Inflammatory macrophage treated with lipopolysaccharide for 4 hours (primary cell): Measurements from ENCODE around the gene PRKCZ.

Experiments used
- DNase-seq: peaks from one replicate; pipeline ENCODE4 v3.0.0-alpha.2; 2020

The PRKCZ gene

DNA sequence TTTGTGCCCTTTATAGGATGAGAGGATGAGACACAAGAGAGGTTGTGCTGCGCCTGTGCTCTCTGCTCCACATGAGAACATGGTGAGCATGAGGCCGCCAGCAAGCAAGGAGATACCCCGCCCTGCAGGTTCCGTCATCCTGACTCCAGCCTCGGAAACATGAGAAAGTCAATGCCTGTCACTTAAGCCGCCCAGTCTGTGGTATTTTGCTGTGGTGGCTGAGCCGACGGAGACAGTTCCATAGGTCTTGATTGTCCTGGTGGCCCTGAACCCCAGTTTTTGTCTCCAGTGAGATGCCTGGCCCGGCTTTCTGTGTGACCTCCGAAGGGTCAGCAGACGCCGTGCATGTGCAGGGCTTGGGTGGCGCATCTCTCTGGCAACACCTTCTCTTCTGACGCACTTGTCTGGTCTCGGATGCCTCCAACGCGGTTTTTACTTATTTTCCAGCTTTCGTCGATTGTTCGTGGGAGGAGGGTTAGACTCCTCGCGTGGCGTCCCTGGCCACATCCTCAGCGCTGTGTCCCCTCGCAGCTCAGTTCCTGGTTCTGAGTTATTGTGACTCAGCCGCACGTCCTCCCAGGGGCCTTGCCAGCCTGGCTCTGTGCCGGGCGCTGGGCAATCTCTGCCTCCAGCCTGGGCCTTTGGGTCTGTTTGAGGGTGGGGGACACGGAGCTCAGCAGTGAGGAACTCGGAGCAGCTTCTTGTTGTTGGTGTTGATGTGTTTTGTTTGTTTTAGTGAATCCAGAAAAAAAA is 74.4 kb downstream of the PRKCZ start:
- no peak for DNase-seq

DNA sequence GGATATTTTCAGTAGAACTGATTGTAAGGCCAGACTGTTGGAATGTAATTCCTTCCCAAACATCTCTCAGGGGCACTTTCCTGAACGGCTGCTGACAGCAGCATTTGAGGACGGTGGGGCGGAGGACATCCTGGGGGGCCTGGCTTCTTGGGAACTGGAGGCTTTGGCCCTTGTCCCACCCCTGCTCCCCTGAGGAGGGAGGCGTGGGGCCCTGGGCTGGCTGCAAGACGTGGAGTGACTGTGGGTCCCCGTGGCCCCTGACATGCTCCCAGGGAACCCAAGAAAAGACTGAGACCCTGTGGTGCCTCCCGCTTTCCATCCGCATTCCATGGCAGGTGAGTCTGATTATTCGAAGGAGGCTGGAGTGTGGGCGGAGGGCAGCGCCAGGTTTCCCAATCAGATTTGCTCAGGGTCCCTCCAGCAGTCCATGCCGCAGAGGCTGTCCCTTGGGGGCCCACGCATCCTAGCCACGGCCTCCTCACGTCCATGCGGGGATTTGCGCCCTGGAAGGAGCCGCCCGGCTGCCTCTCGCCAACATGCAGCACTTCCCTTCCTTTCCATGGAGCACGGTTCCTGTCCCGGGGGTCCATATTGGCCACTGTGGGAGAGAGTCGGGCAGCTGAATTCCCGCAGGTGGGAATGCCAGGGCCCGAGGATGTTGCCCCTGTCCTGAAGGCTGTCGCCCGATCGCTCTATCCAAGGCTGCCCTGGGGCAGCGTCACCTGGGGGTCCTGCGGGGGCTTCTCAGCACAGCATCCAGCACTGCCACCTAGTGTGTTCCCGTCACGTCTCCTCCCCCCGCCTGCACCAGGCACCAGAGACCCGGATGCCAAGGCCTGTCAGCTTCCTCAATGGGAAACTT is 75.4 kb downstream of the PRKCZ start:
- no peak for DNase-seq

DNA sequence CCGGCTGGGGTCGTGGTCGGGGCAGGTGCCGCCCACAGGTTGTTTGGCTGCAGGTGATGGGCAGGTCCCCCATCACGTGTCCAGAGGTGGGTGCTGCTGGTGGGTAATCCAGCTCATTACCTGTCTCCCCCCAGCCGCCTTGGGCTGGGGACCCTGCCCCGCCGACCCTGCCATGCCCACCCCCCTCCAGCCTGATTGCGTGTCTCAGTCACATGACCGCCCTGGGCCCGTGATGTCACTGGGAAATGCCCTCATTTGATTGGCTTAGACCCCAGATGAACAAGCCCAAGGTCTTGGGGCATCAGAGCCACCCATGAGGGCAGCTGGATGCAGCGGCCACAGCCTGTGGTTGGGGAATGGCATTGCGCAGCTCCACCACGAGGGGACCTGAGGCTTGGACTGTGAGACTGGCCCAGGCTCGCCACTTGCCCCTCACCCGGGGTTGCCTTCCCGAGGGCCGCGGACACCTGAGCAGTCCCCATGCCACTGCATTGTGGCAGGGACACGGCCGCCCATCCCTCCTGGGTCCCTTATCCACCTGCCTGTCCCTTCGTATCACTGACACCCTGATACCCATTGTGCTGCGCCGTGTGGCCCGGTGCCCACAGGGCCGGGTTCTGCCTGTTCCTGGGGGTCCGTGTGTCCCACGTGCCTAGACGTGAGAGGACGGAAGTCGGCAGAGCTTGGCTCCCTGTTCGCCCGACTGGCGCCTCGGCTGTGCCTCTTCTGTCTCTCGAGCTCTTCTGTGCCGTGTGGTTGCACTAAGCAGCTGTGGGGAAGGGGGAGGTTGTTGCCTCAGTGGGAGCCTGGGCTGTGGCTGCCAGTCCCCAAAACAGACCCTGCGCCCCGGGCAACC is 76.3 kb downstream of the PRKCZ start:
- DNase-seq: no peak

DNA sequence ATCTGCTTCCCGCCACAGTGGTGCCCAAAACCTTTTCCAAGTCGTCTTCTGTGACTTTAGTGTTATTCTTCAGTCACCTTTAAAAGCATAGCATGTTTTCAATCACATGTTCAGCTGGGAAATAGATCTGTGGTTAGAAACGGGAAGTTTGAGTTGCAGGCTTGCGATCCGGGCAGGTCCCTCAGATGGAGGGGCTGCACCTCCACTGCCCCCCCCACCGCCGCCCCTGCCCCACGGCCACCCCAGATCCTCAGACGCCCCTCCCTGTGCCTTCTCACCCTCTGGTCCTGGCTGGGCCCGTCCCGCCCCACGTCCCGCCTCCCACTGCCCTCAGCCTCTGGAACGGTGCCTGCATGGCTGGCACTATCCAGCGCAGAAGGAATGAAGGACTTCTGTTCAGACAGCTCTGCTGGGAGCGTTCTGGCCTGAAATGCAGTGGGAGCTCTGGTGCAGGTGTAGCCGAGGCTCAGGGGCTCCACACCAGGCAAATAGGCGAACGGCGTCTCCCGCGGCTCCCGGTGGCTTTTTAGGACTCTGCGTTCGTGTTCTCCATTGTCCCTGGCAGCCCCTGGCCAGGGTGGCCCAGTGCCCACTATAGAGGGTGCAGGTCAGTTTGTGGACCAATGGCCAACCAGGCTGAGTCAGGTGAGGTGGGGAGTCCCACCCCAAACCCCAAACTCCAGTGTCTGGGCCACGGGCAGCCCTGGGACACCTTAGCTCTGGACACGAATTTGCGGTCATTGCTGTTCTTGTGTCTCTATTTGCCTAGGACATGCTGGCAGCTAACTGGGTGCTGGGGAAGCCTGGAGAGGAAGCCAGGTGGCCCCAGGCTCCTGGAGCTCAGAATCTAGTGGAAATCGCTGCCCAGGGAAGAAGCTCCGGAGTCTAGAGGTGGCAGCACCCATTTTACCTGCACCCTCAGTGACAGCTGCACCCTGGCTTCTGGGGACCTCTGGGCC is 77.3 kb downstream of the PRKCZ start:
- peak; percentile 27 for DNase-seq

DNA sequence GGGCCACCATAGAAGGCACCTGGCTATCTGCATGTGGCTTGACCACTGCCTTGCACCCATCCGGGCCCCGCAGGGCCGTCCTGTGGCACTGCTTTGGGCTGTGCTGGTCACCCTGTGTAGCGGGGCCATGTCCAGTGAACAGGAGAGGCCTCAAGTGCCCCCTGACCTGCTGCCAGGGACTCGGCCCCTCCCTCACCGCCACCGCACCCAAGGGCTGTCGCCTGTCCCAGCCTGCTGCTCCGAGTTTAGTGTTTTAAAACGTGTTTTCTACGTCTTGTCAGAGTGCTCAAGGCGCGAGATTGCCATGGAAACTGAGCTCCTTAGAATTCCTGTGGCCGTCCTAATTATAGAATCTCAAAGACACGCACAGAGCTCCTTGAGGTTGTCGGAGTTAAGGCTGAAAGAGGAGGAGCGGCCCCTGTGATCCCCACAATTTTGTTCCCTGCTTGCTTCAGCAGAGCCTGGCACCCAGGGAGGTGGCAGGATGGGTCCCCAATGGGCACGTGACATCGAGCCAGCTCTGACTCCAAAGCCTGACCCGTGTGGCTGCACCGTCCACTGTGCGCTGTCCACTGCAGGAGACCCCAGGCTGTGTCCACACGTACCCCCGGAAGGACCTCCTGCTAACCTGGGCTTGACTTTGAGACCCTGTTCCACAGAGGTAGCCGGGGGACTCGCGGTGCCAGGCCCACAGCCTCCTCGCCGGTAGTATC is 78.1 kb downstream of the PRKCZ start:
- no peak for DNase-seq

DNA sequence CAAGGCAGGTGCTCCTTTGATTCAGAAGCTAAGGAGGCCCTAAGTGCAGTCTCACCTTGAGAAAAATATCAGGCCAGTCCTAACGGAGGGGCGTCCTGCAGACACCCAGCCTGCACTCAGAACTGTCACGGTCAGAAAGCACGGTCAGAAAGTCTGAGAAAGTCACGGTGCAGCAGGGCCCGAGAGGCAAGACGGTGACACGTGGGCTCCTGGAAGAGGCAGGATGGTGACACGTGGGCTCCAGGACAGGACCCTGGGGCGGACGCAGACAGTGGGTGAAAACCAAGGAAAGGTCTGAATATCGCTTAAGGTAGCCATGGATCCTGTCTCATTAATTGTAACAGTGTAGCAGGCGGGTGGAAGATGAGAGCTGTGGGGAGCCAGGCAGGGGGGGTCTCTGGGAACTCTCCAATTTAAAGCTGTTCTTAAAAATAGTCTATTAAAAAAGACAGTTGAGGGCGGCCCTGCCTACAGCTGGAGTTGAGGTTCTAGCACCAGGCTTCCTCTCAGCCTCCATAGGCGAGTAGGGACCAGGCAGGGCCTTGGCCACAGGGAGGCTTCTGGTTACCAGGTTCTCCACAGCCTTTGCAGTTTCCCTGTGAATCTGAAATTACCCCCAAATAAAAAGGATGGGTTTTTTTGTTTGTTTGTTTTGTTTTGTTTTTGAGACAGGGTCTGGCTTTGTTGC is 79.2 kb downstream of the PRKCZ start:
- no peak for DNase-seq

DNA sequence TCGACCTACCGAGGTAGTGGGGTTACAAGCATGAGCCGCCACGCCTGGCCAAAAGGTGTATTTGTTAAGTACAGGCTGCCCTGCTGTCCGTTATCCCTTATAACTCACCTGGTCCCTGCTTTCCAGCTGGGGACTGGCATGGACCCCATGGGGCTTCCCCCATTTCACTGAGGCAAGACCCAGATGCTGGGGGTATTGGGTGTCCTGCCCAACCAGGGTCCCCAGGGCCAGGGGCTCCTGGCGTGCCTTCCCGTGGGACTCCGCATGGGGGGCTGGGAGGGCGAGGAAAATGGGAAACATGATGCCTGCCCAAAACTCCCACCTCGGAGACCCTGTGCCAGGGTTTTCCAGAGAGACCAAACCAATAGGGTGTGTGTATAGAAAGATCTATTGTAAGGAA is 79.9 kb downstream of the PRKCZ start:
- no peak for DNase-seq

DNA sequence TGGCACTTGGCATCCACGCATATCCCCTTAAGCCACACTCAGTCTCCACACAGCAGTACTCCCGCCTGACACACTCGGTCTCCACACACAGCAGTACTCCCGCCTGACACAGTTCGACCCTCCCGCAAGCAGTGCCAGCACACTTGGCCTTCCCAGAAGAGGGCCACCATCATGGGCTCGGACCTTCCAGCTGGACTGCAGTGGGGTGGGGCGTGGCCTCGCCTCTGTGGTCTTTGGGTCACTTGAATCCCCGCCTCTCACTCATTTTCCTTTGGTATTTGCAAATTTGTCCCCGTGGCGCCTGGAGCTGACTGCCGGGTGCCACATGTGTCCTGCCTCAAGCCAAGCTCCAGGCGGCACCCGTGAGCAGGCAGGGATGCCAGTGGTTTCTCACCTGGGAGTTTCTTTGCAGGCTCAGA is 80.7 kb downstream of the PRKCZ start:
- DNase-seq: no peak

DNA sequence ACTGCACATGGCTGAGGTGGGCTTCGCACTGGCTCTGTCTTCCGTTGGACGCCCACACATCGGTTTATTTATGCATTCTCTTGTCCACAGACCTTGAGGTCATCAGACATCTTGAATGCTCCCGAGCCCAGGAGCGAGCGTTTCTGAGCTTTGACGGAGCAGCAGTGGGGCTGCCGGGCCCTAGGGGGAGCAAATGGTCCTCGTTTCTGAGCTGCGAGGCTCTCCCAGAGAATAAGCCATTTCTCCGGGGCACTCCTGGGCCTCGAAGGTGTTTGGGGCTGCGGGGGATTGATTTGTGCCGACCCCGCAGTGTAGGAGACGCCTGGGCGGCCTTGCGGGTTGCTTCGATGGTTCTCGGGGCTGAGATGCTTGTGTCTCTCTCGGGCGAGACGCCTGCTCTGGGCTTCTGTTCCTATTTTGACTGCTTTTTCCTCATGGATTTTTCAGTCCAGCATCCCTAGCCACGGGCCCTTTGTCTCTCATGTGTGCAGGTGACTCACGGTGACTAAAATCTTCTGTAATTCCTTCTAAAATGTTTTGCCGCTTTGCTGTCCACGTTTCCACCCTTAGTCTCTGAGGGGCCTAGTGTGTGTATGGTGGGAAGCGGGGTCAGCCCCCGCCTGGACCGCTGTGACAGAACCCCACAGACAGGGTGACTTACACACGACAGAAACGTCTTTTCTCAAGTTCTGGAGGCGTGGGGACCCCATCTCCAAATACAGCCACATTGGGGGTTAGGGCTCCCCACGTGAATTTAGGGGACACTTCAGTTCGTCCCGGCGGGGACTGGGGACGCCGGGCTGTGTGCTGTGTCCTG is 82.2 kb downstream of the PRKCZ start:
- peak; percentile 25 for DNase-seq

DNA sequence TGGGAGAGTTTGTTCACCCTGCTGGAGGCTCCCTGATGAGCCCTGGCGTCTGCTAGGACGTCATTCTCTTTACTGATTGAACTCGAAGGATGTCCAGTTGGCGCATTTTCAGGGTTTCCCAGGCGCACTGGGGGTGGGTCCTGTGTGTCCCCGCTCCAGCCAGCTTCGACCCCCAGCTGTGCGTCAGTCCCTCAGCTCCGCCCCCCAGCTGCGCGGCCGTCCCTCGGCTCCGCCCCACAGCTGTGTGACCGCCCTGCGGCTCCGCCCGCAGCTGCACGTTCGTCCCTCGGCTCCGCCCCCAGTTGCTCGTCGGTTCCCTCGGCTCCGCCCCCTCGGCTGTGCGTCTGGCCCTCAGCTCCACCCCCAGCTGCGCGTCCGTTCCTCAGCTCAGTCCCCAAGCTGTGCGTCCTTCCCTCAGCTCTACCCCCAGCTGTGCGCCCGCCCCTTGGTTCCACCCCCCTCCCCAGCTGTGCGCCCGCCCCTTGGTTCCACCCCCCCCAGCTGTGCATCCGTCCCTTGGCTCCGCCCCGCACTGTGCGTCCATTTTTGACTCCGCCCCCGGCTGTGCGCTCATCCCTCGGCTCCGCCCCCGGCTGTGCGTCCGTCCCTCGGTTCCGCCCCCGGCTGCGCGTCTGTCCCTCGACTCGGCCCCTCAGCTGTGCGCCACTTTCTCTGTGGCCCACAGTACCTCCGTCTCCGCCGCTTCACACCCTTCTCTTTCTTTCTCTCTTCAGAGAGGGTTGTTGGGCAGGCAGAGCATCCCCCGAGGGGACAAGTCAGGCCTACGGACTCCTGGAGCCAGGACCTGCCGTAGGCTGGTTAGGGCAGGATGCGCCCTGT is 83.0 kb downstream of the PRKCZ start:
- peak; percentile 98 for DNase-seq

DNA sequence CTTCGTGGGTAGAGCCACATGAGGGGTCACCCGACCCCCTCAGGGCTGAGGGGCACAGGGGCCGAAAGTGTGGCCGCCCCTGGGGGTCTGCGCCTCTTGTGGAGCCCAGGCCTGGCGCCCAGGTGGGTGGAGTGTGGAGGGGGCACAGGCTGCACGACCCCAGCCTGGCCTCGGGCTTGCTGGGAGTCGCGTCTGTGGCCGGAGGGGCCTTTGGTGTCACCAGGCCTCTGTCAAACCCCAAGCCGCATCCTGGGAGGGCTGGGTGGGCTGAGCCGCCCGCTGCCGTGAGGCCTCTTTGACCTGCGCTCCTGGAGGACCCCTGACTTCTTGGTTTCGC is 83.6 kb downstream of the PRKCZ start:
- no peak for DNase-seq

DNA sequence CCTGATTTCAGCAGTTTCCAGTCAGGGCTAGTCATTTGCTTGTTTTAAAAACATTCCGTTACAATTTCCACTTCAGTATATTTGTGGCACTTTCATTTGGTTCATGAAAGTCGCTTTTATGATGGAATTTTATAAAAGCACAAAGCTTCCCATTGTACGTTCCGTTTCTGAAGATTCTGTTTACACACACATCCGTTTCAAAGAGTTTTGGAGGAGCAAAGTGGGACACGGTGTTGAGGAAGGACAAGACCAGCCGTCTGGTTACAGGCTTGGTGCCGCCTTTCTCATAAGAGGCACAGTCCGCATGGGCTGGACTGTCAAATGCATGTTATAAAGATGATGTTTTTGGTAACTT is 84.0 kb downstream of the PRKCZ start:
- DNase-seq: no peak

DNA sequence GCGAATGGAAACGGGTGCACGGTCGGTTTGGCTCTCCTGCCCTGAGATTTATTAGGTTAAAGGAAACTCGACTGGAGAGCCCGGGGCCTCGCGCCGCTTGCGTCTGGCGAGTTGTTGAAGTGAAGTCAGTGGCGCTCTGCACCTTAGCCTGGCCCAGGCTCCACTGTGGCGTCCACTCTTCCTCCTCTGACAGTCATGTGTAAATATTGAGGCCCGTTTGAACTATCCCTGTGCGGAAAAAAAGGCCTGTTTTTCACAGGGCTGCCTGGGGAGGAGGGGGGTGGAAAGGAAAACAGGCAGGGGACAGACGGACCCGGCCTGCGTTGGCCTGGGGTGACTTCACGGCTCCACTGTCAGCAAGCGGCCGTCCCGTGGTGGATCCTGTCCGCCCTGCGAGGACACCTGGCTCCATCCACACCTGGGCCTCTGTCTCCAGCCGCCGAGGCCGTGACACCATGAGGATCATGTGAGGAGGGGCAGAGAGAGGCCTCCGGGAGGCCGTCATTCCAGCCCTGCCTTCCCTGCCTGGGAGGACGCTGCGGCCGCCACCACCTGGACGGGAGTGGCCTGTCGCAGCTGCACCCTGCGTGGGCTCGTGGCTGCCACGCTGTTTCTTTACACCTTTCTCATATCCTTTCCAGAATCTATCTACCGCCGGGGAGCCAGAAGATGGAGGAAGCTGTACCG is 84.6 kb downstream of the PRKCZ start:
- no peak for DNase-seq

DNA sequence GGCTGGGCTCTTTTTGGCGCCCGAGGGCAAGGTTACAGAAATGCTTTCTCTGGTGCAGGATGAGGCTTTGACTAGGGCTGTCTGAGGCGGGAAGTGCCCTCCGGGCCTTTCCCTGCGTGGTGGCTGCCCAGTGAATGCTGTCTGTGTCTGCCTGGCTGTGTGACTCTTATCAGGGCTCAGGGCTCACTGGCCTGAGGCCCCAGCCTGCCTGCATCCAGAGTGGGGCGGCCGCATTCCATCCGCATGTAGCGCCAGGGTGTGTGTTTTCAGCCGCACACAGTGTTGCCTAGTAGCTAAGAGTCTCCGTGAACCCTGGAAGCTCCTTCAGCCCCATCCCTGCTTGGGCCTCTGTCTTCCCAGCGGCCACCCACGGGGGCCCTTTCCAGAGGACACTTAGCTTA is 85.2 kb downstream of the PRKCZ start:
- no peak for DNase-seq

DNA sequence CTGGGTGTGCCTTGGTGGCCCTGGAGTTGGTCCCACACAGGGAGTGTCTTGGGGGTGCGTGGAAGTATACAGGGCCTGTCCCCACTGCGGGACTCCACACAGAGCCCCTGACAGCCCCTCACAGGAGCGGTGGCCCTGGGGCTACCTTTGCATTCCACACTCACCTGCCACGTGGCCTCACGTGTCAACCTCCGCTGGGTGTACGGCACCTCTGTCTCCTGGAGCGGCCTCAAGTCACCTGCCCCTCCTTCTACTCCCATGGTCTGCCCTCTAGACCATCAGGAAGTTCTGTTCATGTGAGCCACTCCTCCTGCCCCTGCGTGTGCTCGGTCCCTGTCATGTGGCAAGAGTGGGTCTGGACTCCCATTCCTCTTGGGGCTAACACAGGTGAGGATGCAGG is 85.7 kb downstream of the PRKCZ start:
- no peak for DNase-seq

DNA sequence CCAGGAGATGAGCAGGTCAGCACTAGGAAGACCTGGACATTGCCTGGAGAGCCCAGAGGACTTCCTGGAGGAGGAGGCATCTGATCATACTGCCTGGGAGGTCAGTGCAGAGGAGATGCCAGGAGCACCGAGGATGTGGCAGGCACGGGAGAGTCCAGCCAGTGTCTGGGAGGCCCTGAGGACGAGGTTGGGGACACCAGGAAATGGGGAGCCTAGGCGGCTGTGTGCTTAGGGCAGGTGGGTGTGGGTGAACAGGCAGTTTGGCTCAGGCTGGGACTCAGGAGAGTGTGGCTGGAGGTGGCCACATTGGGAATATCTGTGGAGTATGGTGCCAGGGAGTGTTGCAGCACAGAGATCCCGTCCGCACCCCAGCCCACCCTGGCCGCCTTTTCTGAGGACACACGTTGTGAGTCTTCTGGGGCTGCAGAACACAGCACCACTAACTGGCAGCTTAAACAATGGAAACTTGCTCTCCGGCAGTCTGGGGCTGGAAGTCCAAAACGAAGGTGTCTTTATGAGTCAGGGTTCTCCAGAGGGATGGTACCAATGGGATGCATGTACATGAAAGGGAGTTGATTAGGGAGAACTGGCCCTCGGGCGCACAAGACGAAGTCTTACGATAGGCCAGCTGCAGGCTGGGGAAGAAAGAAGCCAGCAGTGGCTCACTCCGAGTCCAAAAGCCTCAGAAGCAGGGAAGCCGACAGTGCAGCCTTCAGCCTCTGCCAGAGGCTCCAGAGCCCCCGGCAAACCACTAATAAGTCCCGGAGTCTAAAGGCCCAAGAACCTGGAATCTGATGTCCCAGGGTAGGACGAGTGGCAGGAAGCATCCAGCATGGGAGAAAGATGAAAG is 86.4 kb downstream of the PRKCZ start:
- DNase-seq: no peak

DNA sequence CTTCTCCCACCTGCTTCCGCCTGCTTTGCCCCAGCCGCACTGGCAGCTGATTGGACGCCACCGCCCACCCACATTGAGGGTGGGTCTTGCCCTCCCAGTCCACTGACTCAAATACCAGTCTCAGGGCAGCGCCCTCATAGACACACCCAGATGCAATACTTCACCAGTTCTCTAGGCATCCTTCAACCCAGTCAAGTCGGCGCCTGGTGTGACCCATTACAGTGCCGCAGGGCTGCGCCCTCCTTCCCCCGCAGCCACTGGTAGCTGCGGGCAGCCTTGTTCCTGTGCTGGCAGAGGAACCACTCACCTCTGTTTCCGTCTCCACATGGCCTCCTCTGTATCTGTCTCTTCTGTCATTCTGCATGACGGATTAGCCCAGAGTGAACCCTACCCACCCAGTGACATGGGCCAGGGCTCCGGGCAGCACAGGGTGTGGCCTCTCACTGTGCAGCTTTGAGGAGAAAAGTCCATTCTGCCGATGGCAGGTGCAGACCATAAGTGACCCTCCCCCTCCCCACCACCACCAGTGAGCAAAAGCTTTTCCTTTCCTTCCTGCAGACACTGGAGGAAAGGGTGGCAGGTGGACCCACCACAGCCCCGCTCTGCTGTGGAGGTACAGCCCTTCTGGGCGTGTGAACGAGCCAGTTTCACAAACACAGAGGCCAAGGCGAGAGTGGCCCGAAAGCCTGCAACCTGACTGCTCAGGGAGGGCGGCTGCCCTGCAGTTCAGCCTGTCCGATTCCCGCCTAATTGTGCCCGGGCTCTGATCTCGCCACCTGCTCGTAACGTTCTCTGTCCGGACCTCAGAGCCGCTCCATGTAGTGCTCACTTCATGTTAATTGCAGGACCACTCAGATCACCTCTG is 87.3 kb downstream of the PRKCZ start:
- DNase-seq: no peak
